DOHH2 (cell line): ENCODE results near the gene TCERG1.

Experiments used
- H3F3A ChIP-seq: fragments of 200-600 bp; sonication (generic), shearing (Covaris generic); 2 replicates; pipeline ENCODE4 v1.6.0; 2016; ENCODE audit warnings: antibody characterized with exemption, mild to moderate bottlenecking; ENCODE audit not compliant: control insufficient read depth, insufficient read depth
- H3K27ac ChIP-seq: fragments of 200-600 bp; sonication (generic); 2 replicates; pipeline ENCODE4 v1.5.1; 2014; ENCODE audit warnings: low read depth, mild to moderate bottlenecking, low read length, moderate library complexity
- H3K27me3 ChIP-seq: fragments of 200-600 bp; sonication (generic); 2 replicates; pipeline ENCODE4 v1.6.1; 2014; ENCODE audit warnings: mild to moderate bottlenecking, low read length, mixed read lengths; ENCODE audit not compliant: control insufficient read depth
- H3K36me3 ChIP-seq: fragments of 200-600 bp; sonication (generic); 2 replicates; pipeline ENCODE4 v1.6.1; 2014; ENCODE audit warnings: mild to moderate bottlenecking, low read length, moderate library complexity, mixed read lengths; ENCODE audit not compliant: control insufficient read depth
- H3K4me1 ChIP-seq: fragments of 200-600 bp; sonication (generic); 2 replicates; pipeline ENCODE4 v1.6.1; 2014; ENCODE audit warnings: mild to moderate bottlenecking, low read length, mixed read lengths; ENCODE audit not compliant: control insufficient read depth
- H3K4me2 ChIP-seq: fragments of 200-600 bp; sonication (generic); 2 replicates; pipeline ENCODE4 v1.6.0; 2014; ENCODE audit warnings: mild to moderate bottlenecking, low read length, moderate library complexity
- H3K4me3 ChIP-seq: fragments of 200-600 bp; sonication (generic); 2 replicates; pipeline ENCODE4 v1.5.1; 2014; ENCODE audit warnings: mild to moderate bottlenecking, low read length, mixed read lengths
- H3K79me2 ChIP-seq: fragments of 200-600 bp; sonication (generic); 2 replicates; pipeline ENCODE4 v1.6.1; 2014; ENCODE audit warnings: mild to moderate bottlenecking, low read length, mixed read lengths; ENCODE audit not compliant: control insufficient read depth
- H3K9me2 ChIP-seq: fragments of 200-600 bp; sonication (generic); replicated peaks from 2 replicates; pipeline ENCODE4 v1.6.1; 2014; ENCODE audit warnings: mild to moderate bottlenecking, low read length, mixed read lengths; ENCODE audit not compliant: control insufficient read depth
- H3K9me3 ChIP-seq: fragments of 200-600 bp; sonication (generic); 2 replicates; pipeline ENCODE4 v1.6.1; 2014; ENCODE audit warnings: antibody characterized with exemption, low read length, mixed read lengths; ENCODE audit not compliant: control insufficient read depth, insufficient read depth
- H4K20me1 ChIP-seq: fragments of 200-600 bp; sonication (generic); 2 replicates; pipeline ENCODE4 v1.6.0; 2014; ENCODE audit warnings: low read depth, mild to moderate bottlenecking, antibody characterized with exemption, low read length, moderate library complexity; ENCODE audit not compliant: control insufficient read depth, insufficient read depth
- EZH2phosphoT487 ChIP-seq: fragments of 200-600 bp; sonication (generic); IDR thresholded peaks from 2 replicates; pipeline ENCODE4 v1.6.1; 2017; ENCODE audit warnings: borderline replicate concordance, mild to moderate bottlenecking, antibody characterized with exemption, low read length, moderate library complexity, mixed read lengths
- TF ChIP-seq, protein P1 (sequence below): fragments of 200-600 bp; sonication (generic); IDR thresholded peaks from one replicate; pipeline ENCODE4 v1.5.1; 2014; ENCODE audit warnings: antibody characterized with exemption, mild to moderate bottlenecking, low read depth, low read length; ENCODE audit not compliant: poor library complexity, severe bottlenecking

Gene TCERG1

DNA sequence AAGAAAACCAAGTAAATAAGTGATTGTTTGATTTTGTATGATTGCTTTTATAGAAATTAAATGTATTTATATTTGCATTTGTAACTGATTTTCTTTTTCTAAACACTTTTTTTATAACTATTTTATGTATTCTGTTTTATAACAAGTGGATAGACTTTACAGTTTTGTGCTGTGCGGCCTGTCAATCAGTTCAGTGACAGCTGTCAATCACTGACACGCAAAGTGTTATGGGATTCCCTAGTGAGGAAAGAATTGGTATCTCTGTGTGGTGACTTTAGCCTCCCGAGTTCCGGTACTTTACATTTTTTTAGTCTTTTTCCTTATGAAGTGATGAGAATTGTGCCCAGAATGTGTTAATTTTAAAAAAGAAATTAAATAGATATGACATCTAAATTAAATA, 52.5 kb downstream of the TCERG1 start:
- no peak overlapping the region for H3K4me3 ChIP-seq
- no peaks in the 10 kb centered on the region for H3K4me1 ChIP-seq
- peaks cover 86% of the 10 kb centered on the region for H3K36me3 ChIP-seq
- H3F3A ChIP-seq, result peaks cover 7% of the 10 kb centered on the region
- TF ChIP-seq, protein P1, sequence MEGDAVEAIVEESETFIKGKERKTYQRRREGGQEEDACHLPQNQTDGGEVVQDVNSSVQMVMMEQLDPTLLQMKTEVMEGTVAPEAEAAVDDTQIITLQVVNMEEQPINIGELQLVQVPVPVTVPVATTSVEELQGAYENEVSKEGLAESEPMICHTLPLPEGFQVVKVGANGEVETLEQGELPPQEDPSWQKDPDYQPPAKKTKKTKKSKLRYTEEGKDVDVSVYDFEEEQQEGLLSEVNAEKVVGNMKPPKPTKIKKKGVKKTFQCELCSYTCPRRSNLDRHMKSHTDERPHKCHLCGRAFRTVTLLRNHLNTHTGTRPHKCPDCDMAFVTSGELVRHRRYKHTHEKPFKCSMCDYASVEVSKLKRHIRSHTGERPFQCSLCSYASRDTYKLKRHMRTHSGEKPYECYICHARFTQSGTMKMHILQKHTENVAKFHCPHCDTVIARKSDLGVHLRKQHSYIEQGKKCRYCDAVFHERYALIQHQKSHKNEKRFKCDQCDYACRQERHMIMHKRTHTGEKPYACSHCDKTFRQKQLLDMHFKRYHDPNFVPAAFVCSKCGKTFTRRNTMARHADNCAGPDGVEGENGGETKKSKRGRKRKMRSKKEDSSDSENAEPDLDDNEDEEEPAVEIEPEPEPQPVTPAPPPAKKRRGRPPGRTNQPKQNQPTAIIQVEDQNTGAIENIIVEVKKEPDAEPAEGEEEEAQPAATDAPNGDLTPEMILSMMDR, result no peak
- no peak for TF ChIP-seq EZH2phosphoT487
- H4K20me1 ChIP-seq, result no peaks in the 10 kb centered on the region
- H3K9me3 ChIP-seq, result no peaks in the 10 kb centered on the region
- H3K9me2 ChIP-seq, result no peaks in the 10 kb centered on the region
- H3K79me2 ChIP-seq, result peaks cover 12% of the 10 kb centered on the region
- no peak overlapping the region for H3K27ac ChIP-seq
- no peak overlapping the region for H3K4me2 ChIP-seq
- H3K27me3 ChIP-seq, result no peaks in the 10 kb centered on the region

DNA sequence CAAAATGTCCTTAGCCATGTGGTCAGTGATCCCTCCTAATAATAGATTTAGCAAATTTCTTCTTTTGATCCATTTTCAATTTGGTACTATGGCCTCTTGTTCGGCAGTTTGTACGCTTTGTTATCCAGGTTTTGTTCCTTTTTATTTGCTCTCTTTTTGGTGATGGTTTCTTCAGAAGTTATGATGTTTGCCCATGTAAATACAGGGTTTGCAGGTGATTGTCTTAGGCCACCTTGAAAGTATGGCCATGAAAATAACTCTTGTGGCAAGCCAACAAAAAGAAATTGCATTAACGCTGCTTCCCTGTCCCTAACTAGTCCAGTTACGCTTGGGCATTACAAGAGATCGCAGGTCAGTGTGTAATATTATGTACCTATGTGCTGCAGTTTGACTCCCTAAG, 60.3 kb downstream of the TCERG1 start:
- Histone ChIP-seq H3K4me3 (no peak overlapping the region), H3F3A (peaks cover 9% of the 10 kb centered on the region), H3K36me3 (peaks cover 91% of the 10 kb centered on the region), H3K79me2 (no peaks in the 10 kb centered on the region), H3K27ac (no peak overlapping the region), H3K9me3 (no peaks in the 10 kb centered on the region), H3K4me1 (no peaks in the 10 kb centered on the region), H3K27me3 (no peaks in the 10 kb centered on the region), H4K20me1 (no peaks in the 10 kb centered on the region), H3K4me2 (no peak overlapping the region), H3K9me2 (no peaks in the 10 kb centered on the region)
- no peak for TF ChIP-seq EZH2phosphoT487
- TF ChIP-seq, protein P1, result no peak

DNA sequence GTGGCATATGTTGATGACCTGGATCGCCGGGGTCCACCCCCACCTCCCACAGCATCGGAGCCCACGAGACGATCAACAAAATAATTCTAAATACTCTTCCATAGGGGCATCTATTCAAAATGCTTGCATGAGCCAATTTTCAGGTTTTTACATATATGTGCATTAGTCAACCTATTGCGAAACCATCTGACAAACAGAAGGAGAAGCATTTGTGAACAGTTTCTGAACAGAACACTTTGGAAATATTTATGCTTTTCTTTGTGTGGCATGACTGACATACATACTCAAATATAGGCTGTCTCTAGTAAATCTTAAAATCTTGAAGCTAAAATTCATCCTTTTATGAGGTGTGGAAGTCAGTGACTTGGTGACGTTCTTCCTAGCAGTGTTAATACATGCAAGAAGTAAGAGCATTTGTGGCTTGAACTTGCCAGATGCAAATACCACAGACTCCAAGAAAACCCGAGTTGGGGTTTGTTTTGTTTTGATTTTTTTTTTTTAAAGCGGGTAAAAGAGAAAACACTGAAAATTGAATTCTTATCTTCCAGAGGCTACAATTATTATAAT, 63.5 kb downstream of the TCERG1 start:
- Histone ChIP-seq H3K9me2 (no peaks in the 10 kb centered on the region), H3K4me1 (peaks cover 7% of the 10 kb centered on the region), H3K9me3 (no peaks in the 10 kb centered on the region), H4K20me1 (no peaks in the 10 kb centered on the region), H3F3A (peaks cover 29% of the 10 kb centered on the region), H3K4me2 (no peak overlapping the region), H3K27me3 (no peaks in the 10 kb centered on the region), H3K36me3 (peaks cover 68% of the 10 kb centered on the region), H3K27ac (no peak overlapping the region), H3K4me3 (no peak overlapping the region), H3K79me2 (no peaks in the 10 kb centered on the region)
- TF ChIP-seq, protein P1, result no peak
